ENCODE results near the gene ELMO1. TPM values are rescaled to one million over a fixed set of nuclear protein-coding genes. Genes with fewer than 3 reads are reported as not detected.

Gene ELMO1
- total RNA-seq, 1 donor from 2014 or later = 132 TPM

DNA sequence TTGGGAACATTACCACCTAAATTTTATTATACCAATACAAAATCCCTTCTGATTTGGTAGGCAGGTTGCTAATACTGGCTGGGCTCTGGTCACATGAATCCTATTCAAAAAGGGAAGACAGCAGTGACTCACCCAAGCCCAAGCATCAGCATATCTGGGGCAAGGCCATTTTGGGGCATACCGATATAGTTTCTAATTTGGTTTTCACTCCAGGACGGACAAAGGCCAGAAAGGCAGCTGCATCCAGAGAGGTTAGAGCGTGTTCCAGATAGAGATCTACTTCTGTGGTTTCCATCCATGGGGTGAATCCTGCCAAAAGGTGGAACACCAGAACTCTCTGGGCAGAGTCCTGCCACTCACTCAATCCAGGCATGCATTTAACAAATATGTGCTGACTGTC lies 335.8 kb downstream of the ELMO1 start:
- H3K9me3 Mint-ChIP-seq = no peaks in the 10 kb centered on the region
- H3K4me1 Mint-ChIP-seq = peaks cover 42% of the 10 kb centered on the region
- ATAC-seq (ENCODE audit: low read depth) (no peak), DNase-seq (no peak)
- POLR2A ChIA-PET = no interaction called here
- peaks cover 45% of the 10 kb centered on the region for H3K36me3 Mint-ChIP-seq (ENCODE audit: low read depth)
- no peak overlapping the region for H3K27ac Mint-ChIP-seq
- intact Hi-C loops (cut with micrococcal nuclease) = no loop called here
- TF ChIP-seq, protein P1, sequence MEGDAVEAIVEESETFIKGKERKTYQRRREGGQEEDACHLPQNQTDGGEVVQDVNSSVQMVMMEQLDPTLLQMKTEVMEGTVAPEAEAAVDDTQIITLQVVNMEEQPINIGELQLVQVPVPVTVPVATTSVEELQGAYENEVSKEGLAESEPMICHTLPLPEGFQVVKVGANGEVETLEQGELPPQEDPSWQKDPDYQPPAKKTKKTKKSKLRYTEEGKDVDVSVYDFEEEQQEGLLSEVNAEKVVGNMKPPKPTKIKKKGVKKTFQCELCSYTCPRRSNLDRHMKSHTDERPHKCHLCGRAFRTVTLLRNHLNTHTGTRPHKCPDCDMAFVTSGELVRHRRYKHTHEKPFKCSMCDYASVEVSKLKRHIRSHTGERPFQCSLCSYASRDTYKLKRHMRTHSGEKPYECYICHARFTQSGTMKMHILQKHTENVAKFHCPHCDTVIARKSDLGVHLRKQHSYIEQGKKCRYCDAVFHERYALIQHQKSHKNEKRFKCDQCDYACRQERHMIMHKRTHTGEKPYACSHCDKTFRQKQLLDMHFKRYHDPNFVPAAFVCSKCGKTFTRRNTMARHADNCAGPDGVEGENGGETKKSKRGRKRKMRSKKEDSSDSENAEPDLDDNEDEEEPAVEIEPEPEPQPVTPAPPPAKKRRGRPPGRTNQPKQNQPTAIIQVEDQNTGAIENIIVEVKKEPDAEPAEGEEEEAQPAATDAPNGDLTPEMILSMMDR (IDR thresholded peaks at IDR 0.05) = no peak
- CTCF ChIA-PET = no interaction called here
- no peaks in the 10 kb centered on the region for H3K27me3 Mint-ChIP-seq
- H3K4me3 Mint-ChIP-seq = no peak overlapping the region

GRCh38 chr7:37112218-37112617 lies 336.4 kb downstream of the ELMO1 start:
- DNase-seq = no peak
- intact Hi-C loops (cut with micrococcal nuclease) = no loop called here
- Mint-ChIP-seq H3K36me3 (ENCODE audit: low read depth) (peaks cover 45% of the 10 kb centered on the region), H3K9me3 (no peaks in the 10 kb centered on the region), H3K4me3 (no peak overlapping the region), H3K27ac (no peak overlapping the region), H3K27me3 (no peaks in the 10 kb centered on the region), H3K4me1 (peaks cover 48% of the 10 kb centered on the region)
- TF ChIP-seq, protein P1 (IDR thresholded peaks at IDR 0.05) = no peak
- no peak for ATAC-seq (ENCODE audit: low read depth)
- ChIA-PET CTCF (no interaction called here), POLR2A (no interaction called here)

DNA sequence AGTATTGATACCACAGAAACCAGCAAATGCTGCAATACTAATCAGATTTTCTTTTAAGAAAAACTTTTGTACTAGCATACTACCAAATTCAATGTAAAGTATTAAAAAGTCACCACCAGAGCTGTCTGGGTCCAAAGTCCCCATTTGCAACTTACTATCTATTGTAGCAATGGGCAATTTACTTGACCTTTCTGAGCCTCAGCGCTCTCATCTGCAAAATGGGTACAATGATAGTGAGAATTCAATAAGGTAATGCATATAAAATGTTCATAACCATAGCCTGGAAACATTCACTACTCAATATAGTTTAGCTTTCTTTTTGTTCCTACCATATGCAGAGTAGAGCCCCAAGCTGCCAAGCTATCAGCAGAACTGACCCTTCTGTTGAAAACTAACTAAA lies 337.2 kb downstream of the ELMO1 start:
- no peak overlapping the region for H3K27ac Mint-ChIP-seq
- H3K36me3 Mint-ChIP-seq (ENCODE audit: low read depth) = peaks cover 49% of the 10 kb centered on the region
- H3K4me3 Mint-ChIP-seq = no peak overlapping the region
- CTCF ChIA-PET = no interaction called here
- DNase-seq (no peak), ATAC-seq (ENCODE audit: low read depth) (no peak)
- POLR2A ChIA-PET = no interaction called here
- intact Hi-C loops (cut with micrococcal nuclease) = no loop called here
- TF ChIP-seq, protein P1 (IDR thresholded peaks at IDR 0.05) = no peak
- peaks cover 56% of the 10 kb centered on the region for H3K4me1 Mint-ChIP-seq
- no peaks in the 10 kb centered on the region for H3K9me3 Mint-ChIP-seq
- H3K27me3 Mint-ChIP-seq = no peaks in the 10 kb centered on the region

DNA sequence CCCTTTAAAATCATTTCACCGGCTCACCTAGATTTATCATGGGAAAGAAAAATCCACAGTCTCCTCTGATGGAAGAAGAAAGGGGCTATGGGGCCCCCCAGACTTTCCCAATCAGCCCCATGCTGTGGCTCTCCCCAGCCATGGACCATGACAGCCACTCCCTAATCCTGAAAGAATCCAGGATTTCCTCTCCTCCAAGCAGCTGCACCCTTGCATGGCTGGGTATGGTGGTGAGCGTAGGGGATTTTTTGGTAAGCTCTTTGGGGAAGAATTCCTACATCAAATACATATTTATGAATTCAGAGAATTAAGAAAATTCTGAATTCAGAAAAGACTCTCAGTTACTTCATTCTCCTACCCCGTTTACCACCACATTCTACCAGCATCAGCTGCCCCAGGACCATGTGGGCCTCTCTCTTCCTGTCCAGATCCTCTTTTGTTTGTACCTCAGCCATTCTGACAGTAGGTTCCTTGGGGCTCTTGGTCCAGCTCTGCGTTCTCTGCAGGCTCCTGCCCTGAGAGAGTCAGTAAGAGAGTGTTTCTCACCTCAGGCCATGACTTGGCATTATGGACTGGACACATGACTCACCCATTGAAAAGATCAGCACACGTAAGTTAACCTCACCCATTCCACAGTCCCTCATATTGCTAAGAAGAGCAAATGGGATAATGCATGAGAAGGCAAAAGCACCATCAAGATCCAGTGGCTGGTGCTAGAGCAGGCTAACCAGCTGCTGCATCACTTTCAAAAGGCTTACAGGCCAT lies 337.8 kb downstream of the ELMO1 start:
- intact Hi-C loops (cut with micrococcal nuclease) = no loop called here
- POLR2A ChIA-PET = no interaction called here
- ATAC-seq (ENCODE audit: low read depth) = no peak
- no peak overlapping the region for H3K4me3 Mint-ChIP-seq
- H3K27ac Mint-ChIP-seq = no peak overlapping the region
- TF ChIP-seq, protein P1 (IDR thresholded peaks at IDR 0.05) = no peak
- no peak for DNase-seq
- H3K9me3 Mint-ChIP-seq = no peaks in the 10 kb centered on the region
- peaks cover 57% of the 10 kb centered on the region for H3K4me1 Mint-ChIP-seq
- H3K36me3 Mint-ChIP-seq (ENCODE audit: low read depth) = peaks cover 50% of the 10 kb centered on the region
- CTCF ChIA-PET = no interaction called here
- H3K27me3 Mint-ChIP-seq = no peaks in the 10 kb centered on the region

- ChIA-PET CTCF (no interaction called here), POLR2A (no interaction called here)
- Mint-ChIP-seq H3K4me1 (peaks cover 56% of the 10 kb centered on the region), H3K27me3 (no peaks in the 10 kb centered on the region), H3K36me3 (ENCODE audit: low read depth) (peaks cover 48% of the 10 kb centered on the region), H3K9me3 (no peaks in the 10 kb centered on the region), H3K4me3 (no peak overlapping the region), H3K27ac (no peak overlapping the region)
- intact Hi-C loops (cut with micrococcal nuclease) = no loop called here
- DNase-seq = no peak
- no peak for ATAC-seq (ENCODE audit: low read depth)
- TF ChIP-seq, protein P1 (IDR thresholded peaks at IDR 0.05) = no peak
Observed at GRCh38 chr7:37109843-37110242, 338.8 kb downstream of the ELMO1 start.

All from activated B cell treated with CpG ODN at 0.5 μM for 24 hours (primary cell).